Ovary (tissue), 9 donors: ENCODE results near the gene CLDN19. TPM values are rescaled to one million over a fixed set of nuclear protein-coding genes. Genes with fewer than 3 reads are reported as not detected.

Source experiments
- DNase-seq, 5 donors: peaks; one replicate each; pipeline ENCODE4 v3.0.0-alpha.2; 2019 to 2020
- H3K27ac ChIP-seq, 2 donors: fragments of 200-600 bp; one replicate each; pipeline versions ENCODE4 v1.5.1 to v1.8.0; 2019 to 2022
- H3K27me3 ChIP-seq: fragments of 200-600 bp; one replicate; pipeline ENCODE4 v1.8.0; 2022
- H3K36me3 ChIP-seq: fragments of 200-600 bp; sonication (generic); one replicate; pipeline ENCODE4 v1.5.1; 2019
- H3K4me1 ChIP-seq: one replicate; pipeline ENCODE4 v1.8.1; 2013; ENCODE audit warnings: mild to moderate bottlenecking, moderate library complexity; ENCODE audit not compliant: insufficient read depth
- H3K4me3 ChIP-seq: fragments of 200-600 bp; sonication (generic); one replicate; pipeline ENCODE4 v1.5.1; 2017
- H3K9me3 ChIP-seq, 2 donors: fragments of 200-600 bp in 1 of 2; sonication (generic) in 1 of 2; one replicate each; pipeline versions ENCODE4 v1.5.1 to v1.8.1; 2013 to 2019; ENCODE audit warnings: mild to moderate bottlenecking in 1 of 2, moderate library complexity in 1 of 2
- CTCF ChIP-seq, 3 donors: fragments of 450-650 bp in 2 of 3; fragments of 200-600 bp in 1 of 3; IDR thresholded peaks; one replicate each; pipeline versions ENCODE4 v1.5.1 to v1.8.0; 2016 to 2022; ENCODE audit warnings: antibody characterized with exemption in 3 of 3, mild to moderate bottlenecking in 1 of 3
- EP300 ChIP-seq: sonication (generic); formaldehyde crosslinking; IDR thresholded peaks from one replicate; pipeline ENCODE4 v1.6.1; 2017; ENCODE audit warnings: antibody characterized with exemption
- POLR2A ChIP-seq: fragments of 450-650 bp; IDR thresholded peaks from one replicate; pipeline ENCODE4 v1.6.1; 2017; ENCODE audit warnings: antibody characterized with exemption, mild to moderate bottlenecking, moderate library complexity
- WGBS, 3 donors: extraction: QIAGEN DNeasy Blood & Tissue Kit in 1 of 3; methylation state at CpG; one replicate each; pipeline versions ENCODE4 v1.1.5 to v1.1.7; 2013 to 2017; 5-methylcytosine and 5-hydroxymethylcytosine counted together
- intact Hi-C, 4 donors: fragments of 100-400 bp; cut with DNase I; formaldehyde crosslinking; loops; one replicate each; pipeline versions ENCODE4 v1.11.0 to v1.15.1; 2022 to 2023
- polyA plus RNA-seq, 2 donors: library from polyadenylated mRNA; stranded (reverse); fragments of 200-250 nt in 1 of 2; fragments of 350-450 nt in 1 of 2; fragmentation: Illumina TruSeq in 1 of 2; extraction: RNeasy Lipid Tissue Mini Kit (QIAGEN cat#74804) in 1 of 2; gene quantifications; one replicate each; pipeline ENCODE4 v1.2.3, GENCODE V29; 2013 to 2014
- total RNA-seq, 7 donors: library from RNA; depleted of rRNA in 2 of 7; stranded (reverse); fragments of >200 nt in 2 of 7; fragmentation: NEBNext Ultra II Directional in 3 of 7; extraction: Animal tissue kit (Norgen Biotek cat#: 25700) in 3 of 7; gene quantifications; one replicate each; pipeline versions ENCODE4 v1.1.0 to v1.2.4, GENCODE V29; 2016 to 2023
- donor health status: DM: no; HTN: no; CAD: no; lungs with moderate emphysema.
- donor health status: DM: no; HTN: no; CAD: no.
- donor health status: Bipolar disorder and iron deficiency.
- donor health status: DM: yes; HTN: yes; CAD: no.
- donor health status: DM: no; HTN: no; CAD: no.
- donor health status: DM: yes; HTN: yes; CAD: no.

CLDN19 gene
- total and polyA plus RNA-seq, 9 donors = 0.07 to 0.52 (median 0.24) TPM; not detected in 6

- intact Hi-C loops = loop anchor here in 2 of 4 donors (10.0 kb wide), 1 partner anchor 75 kb away; the partner anchor contains the start of genes C1orf50 (in 2 of the 2) and P3H1 (in 2 of the 2)
- Histone ChIP-seq H3K4me3 (no peak overlapping the region), H3K27me3 (no peaks in the 10 kb centered on the region), H3K9me3 (no peaks in the 10 kb centered on the region), H3K27ac (no peak overlapping the region), H3K4me1 (peaks cover 18% of the 10 kb centered on the region), H3K36me3 (no peaks in the 10 kb centered on the region)
- DNase-seq = no peak
- TF ChIP-seq EP300 (no peak), POLR2A (no peak), CTCF (IDR thresholded peaks at IDR 0.05) (no peak)
- WGBS, 3 donors = 93 to 98% (median 96%) methylated on average over 3 of the region's 3 CpGs
Observed at GRCh38 chr1:42689912-42690311, 50.1 kb downstream of the CLDN19 start.

DNA sequence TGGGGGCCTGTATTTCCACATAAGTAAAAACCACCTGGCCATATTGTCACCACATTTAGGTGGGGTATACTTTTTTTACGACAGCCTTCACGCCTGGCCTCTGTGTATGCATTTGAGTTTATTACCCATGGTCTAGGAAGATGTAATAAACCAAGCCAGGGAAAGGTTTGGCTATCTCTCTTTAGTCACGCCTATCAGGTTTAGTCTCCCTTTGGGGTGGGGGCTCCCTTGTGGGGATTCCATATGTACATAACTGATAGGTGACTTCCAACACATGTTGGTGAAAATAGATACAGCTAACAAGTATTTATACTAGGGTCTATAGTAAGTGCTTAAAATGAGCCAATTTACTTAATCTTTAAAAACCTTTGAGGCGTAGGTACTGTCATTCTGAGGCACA lies 53.6 kb downstream of the CLDN19 start:
- H3K4me1 ChIP-seq = peaks cover 19% of the 10 kb centered on the region

DNA sequence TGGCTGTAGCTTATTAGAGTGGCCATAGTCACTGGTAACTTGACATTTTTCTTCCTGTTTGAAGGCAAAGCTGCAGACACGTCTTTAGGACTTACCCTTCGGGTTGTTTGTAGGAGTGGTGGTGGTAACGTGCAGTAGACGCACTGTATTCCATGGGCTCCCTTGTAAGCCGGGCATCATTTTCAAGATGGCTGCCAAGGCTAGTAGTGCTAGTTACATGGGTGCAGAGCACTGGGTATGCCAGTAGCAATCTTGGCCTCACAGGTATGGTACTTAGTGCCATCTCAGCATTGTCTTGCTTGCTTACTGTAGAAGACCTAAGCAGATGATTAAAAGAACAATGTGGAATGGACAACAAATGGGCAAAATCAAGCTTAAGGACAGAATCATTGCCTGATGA lies 55.9 kb downstream of the CLDN19 start:
- Histone ChIP-seq H3K4me3 (peak overlapping the region; percentile 84), H3K27ac (no peak overlapping the region), H3K27me3 (no peaks in the 10 kb centered on the region), H3K4me1 (peaks cover 17% of the 10 kb centered on the region), H3K36me3 (no peaks in the 10 kb centered on the region), H3K9me3 (no peaks in the 10 kb centered on the region)
- DNase-seq = no peak
- WGBS, 3 donors = 36 to 42% (median 36%) methylated on average over 5 of the region's 5 CpGs
- intact Hi-C loops = loop anchor here in 2 of 4 donors (10.0 kb wide), 1 partner anchor 81 kb away; the partner anchor contains the start of genes C1orf50 (in 2 of the 2) and P3H1 (in 2 of the 2)
- TF ChIP-seq CTCF (IDR thresholded peaks at IDR 0.05) (no peak), EP300 (no peak), POLR2A (no peak)

More for the DNA sequence above, 53.6 kb downstream of the CLDN19 start:
- Histone ChIP-seq H3K27ac (no peak overlapping the region), H3K36me3 (no peaks in the 10 kb centered on the region), H3K27me3 (no peaks in the 10 kb centered on the region), H3K9me3 (no peaks in the 10 kb centered on the region), H3K4me3 (no peak overlapping the region)
- DNase-seq = no peak
- TF ChIP-seq EP300 = no peak
- TF ChIP-seq POLR2A = no peak
- no peak for TF ChIP-seq CTCF (IDR thresholded peaks at IDR 0.05)
- intact Hi-C loops = loop anchor here in 2 of 4 donors (10.0 kb wide), 1 partner anchor 78 kb away; the partner anchor contains the start of genes C1orf50 (in 2 of the 2) and P3H1 (in 2 of the 2)
- WGBS, 3 donors = 81 to 89% (median 86%) methylated on average over 4 of the region's 4 CpGs

Other genes starting within 250 kb of the CLDN19 start
- gene PPIH, start 81.8 kb downstream of the CLDN19 start, total RNA-seq = 10 to 100 TPM; 23.1 to 32.8 (median 26.4) TPM
- gene PPIH, start 81.8 kb downstream of the CLDN19 start, polyA plus RNA-seq = 10 to 100 TPM; 32.1 to 49.1 TPM
- gene YBX1, start 57.8 kb downstream of the CLDN19 start, total RNA-seq = 100 to 1,000 TPM; 196 to 482 (median 373) TPM
- 100 to 1,000 TPM; 419 to 909 TPM for gene YBX1, start 57.8 kb downstream of the CLDN19 start, polyA plus RNA-seq
- gene P3H1, start 26.8 kb upstream of the CLDN19 start, total RNA-seq = 10 to 100 TPM; 22.5 to 47.0 (median 39.4) TPM
- 10 to 100 TPM; 33.2 to 40.7 TPM for gene P3H1, start 26.8 kb upstream of the CLDN19 start, polyA plus RNA-seq
- gene C1orf50, start 27.0 kb upstream of the CLDN19 start, total RNA-seq = 10 to 100 TPM in 1 of 7 donors, 1 to 10 TPM in 6; 1.3 to 10.1 (median 5.8) TPM
- 10 to 100 TPM in 1 of 2 donors, 1 to 10 TPM in 1; 3.7 to 13.6 TPM for gene C1orf50, start 27.0 kb upstream of the CLDN19 start, polyA plus RNA-seq
- gene TMEM269, start 44.8 kb upstream of the CLDN19 start, total RNA-seq = under 1 TPM in 4 of 7 donors, not detected in 3; 0.12 to 0.62 (median 0.55) TPM
- gene TMEM269, start 44.8 kb upstream of the CLDN19 start, polyA plus RNA-seq = under 1 TPM; 0.07 TPM
- gene ERMAP, start 76.9 kb upstream of the CLDN19 start, total RNA-seq = 10 to 100 TPM in 1 of 7 donors, 1 to 10 TPM in 6; 3.2 to 10.6 (median 7.7) TPM
- 10 to 100 TPM in 1 of 2 donors, 1 to 10 TPM in 1; 5.0 to 12.8 TPM for gene ERMAP, start 76.9 kb upstream of the CLDN19 start, polyA plus RNA-seq
- 10 to 100 TPM; 20.8 to 56.6 (median 30.3) TPM for gene SVBP, start 77.2 kb upstream of the CLDN19 start, total RNA-seq
- gene SVBP, start 77.2 kb upstream of the CLDN19 start, polyA plus RNA-seq = 10 to 100 TPM; 39.6 to 45.6 TPM
- 10 to 100 TPM in 6 of 7 donors, 1 to 10 TPM in 1; 7.9 to 13.4 (median 12.1) TPM for gene ZNF691, start 106.4 kb upstream of the CLDN19 start, total RNA-seq
- 10 to 100 TPM; 12.7 to 14.1 TPM for gene ZNF691, start 106.4 kb upstream of the CLDN19 start, polyA plus RNA-seq
- 10 to 100 TPM; 10.3 to 65.4 (median 26.0) TPM for gene SLC2A1, start 218.6 kb upstream of the CLDN19 start, total RNA-seq
- 10 to 100 TPM; 11.4 to 11.7 TPM for gene SLC2A1, start 218.6 kb upstream of the CLDN19 start, polyA plus RNA-seq